GM23338 (cell line): ENCODE data around the gene AXIN1. TPM values are rescaled to one million over a fixed set of nuclear protein-coding genes. Genes with fewer than 3 reads are reported as not detected.

Experiments used
- ATAC-seq: fragments of 200-7000 bp; cut with Tn5 transposase; 3 replicates; pipeline ENCODE4 v1.9.1; 2020
- DNase-seq: peaks from one replicate; pipeline ENCODE4 v3.0.0-alpha.2; 2015; ENCODE audit warnings: low spot score
- H2AFZ ChIP-seq: fragments of 200-600 bp; sonication (generic); 2 replicates; pipeline ENCODE4 v1.8.0; 2016; ENCODE audit warnings: antibody characterized with exemption, mild to moderate bottlenecking, moderate library complexity
- H3F3A ChIP-seq: fragments of 200-600 bp; sonication (generic); replicated peaks from 2 replicates; pipeline ENCODE4 v1.8.0; 2017; ENCODE audit warnings: antibody characterized with exemption, mixed run types, low read depth
- H3K27ac ChIP-seq: fragments of 200-600 bp; sonication (generic); 2 replicates; pipeline ENCODE4 v1.6.1; 2016; ENCODE audit warnings: low read depth
- H3K27me3 ChIP-seq: fragments of 200-600 bp; sonication (generic); 2 replicates; pipeline ENCODE4 v1.8.0; 2016; ENCODE audit warnings: mild to moderate bottlenecking, mixed run types, moderate library complexity; ENCODE audit not compliant: insufficient read depth
- H3K36me3 ChIP-seq: fragments of 200-600 bp; sonication (generic); 2 replicates; pipeline ENCODE4 v1.8.0; 2016; ENCODE audit warnings: mild to moderate bottlenecking; ENCODE audit not compliant: insufficient read depth
- H3K4me1 ChIP-seq: fragments of 200-600 bp; sonication (generic); 2 replicates; pipeline ENCODE4 v1.8.0; 2016; ENCODE audit warnings: mild to moderate bottlenecking, moderate library complexity; ENCODE audit not compliant: insufficient read depth
- H3K4me2 ChIP-seq: fragments of 200-600 bp; sonication (generic); 2 replicates; pipeline ENCODE4 v1.7.1; 2017; ENCODE audit warnings: mixed run types
- H3K4me3 ChIP-seq: fragments of 200-600 bp; sonication (generic); 2 replicates; pipeline ENCODE4 v1.6.1; 2016; ENCODE audit warnings: mixed run types
- H3K79me2 ChIP-seq: fragments of 200-600 bp; sonication (generic); replicated peaks from 2 replicates; pipeline ENCODE4 v1.8.0; 2017; ENCODE audit warnings: mild to moderate bottlenecking; ENCODE audit not compliant: insufficient read depth
- H3K9me2 ChIP-seq: fragments of 200-600 bp; sonication (generic); 2 replicates; pipeline ENCODE4 v1.8.0; 2017; ENCODE audit not compliant: insufficient read depth
- H4K20me1 ChIP-seq: fragments of 200-600 bp; sonication (generic); replicated peaks from 2 replicates; pipeline ENCODE4 v1.8.0; 2017; ENCODE audit warnings: mild to moderate bottlenecking; ENCODE audit not compliant: insufficient read depth
- H3K27ac Mint-ChIP-seq: 2 replicates; pipeline ENCODE4 v1.8.0; 2020; ENCODE audit warnings: inconsistent platforms, mild to moderate bottlenecking, moderate library complexity, mixed read lengths
- H3K27me3 Mint-ChIP-seq: 3 replicates; pipeline ENCODE4 v1.8.0; 2022; ENCODE audit warnings: low read depth, mild to moderate bottlenecking, moderate library complexity, mixed read lengths, inconsistent platforms; ENCODE audit not compliant: insufficient read depth, poor library complexity
- H3K36me3 Mint-ChIP-seq: 3 replicates; pipeline ENCODE4 v1.8.0; 2021; ENCODE audit warnings: low read depth, mild to moderate bottlenecking, inconsistent platforms, moderate library complexity, mixed read lengths
- H3K4me1 Mint-ChIP-seq: 3 replicates; pipeline ENCODE4 v1.8.0; 2020; ENCODE audit warnings: mild to moderate bottlenecking, inconsistent platforms, mixed read lengths
- H3K4me3 Mint-ChIP-seq: 3 replicates; pipeline ENCODE4 v1.8.0; 2021; ENCODE audit warnings: moderate library complexity, mild to moderate bottlenecking, inconsistent platforms, mixed read lengths
- H3K9me3 Mint-ChIP-seq: 3 replicates; pipeline ENCODE4 v1.8.0; 2020; ENCODE audit warnings: moderate library complexity, mild to moderate bottlenecking, inconsistent platforms, mixed read lengths
- CREB1 ChIP-seq: fragments of 250-450 bp; sonication (Bioruptor Pico); IDR thresholded peaks from 2 replicates; pipeline ENCODE4 v1.5.0; 2020; ENCODE audit warnings: low read depth, mild to moderate bottlenecking, moderate library complexity
- EZH2 ChIP-seq: fragments of 200-600 bp; sonication (generic); IDR thresholded peaks from one replicate; pipeline ENCODE4 v1.8.0; 2017; ENCODE audit warnings: antibody characterized with exemption, mild to moderate bottlenecking, low read depth; ENCODE audit not compliant: unreplicated experiment
- EZH2phosphoT487 ChIP-seq: fragments of 200-600 bp; sonication (generic); IDR thresholded peaks from one replicate; pipeline ENCODE4 v1.8.1; 2018; ENCODE audit warnings: antibody characterized with exemption; ENCODE audit not compliant: unreplicated experiment
- NANOG ChIP-seq: IDR thresholded peaks from 2 replicates; pipeline ENCODE4 v1.6.1; 2016; ENCODE audit warnings: antibody characterized with exemption, borderline replicate concordance
- POLR2AphosphoS5 ChIP-seq: IDR thresholded peaks from 2 replicates; pipeline ENCODE4 v1.6.1; 2016; ENCODE audit warnings: antibody characterized with exemption, low read depth
- REST ChIP-seq: IDR thresholded peaks from one replicate; pipeline ENCODE4 v1.6.1; 2018; ENCODE audit warnings: antibody characterized with exemption; ENCODE audit not compliant: unreplicated experiment
- ZNF114 ChIP-seq: fragments of 250-450 bp; sonication (Bioruptor Pico); IDR thresholded peaks from 2 replicates; pipeline ENCODE4 v1.5.0; 2020; ENCODE audit warnings: mild to moderate bottlenecking, moderate library complexity
- ZNF331 ChIP-seq: fragments of 250-450 bp; sonication (Bioruptor Pico); IDR thresholded peaks from 2 replicates; pipeline ENCODE4 v1.5.0; 2020; ENCODE audit warnings: low read depth, mild to moderate bottlenecking, moderate library complexity
- polyA plus RNA-seq: library from polyadenylated mRNA; unstranded; fragments of >200 nt; fragmentation: Nextera tagmentation; extraction: Ambion mirVana; gene quantifications from 2 replicates; pipeline ENCODE4 v1.2.1, GENCODE V29; 2016
- total RNA-seq: library from RNA; depleted of rRNA; stranded (reverse); fragments of >200 nt; shearing (Covaris generic); gene quantifications from 2 replicates; pipeline ENCODE4 v1.2.3, GENCODE V29; 2014
- TF ChIP-seq, protein P1 (sequence below), 2 experiments: fragments of 200-600 bp in 1 of 2; sonication (generic) in 1 of 2; conservative IDR thresholded peaks; 2 replicates each; pipeline versions ENCODE4 v1.5.1 to v1.6.1; 2016 to 2017; ENCODE audit warnings: antibody characterized with exemption in 2 of 2, low read depth in 2 of 2, mild to moderate bottlenecking in 2 of 2, moderate library complexity in 1 of 2
- TF ChIP-seq, protein P2 (sequence below): fragments of 250-450 bp; sonication (Bioruptor Pico); IDR thresholded peaks from 2 replicates; pipeline ENCODE4 v1.5.0; 2020; ENCODE audit warnings: mild to moderate bottlenecking, moderate library complexity
- TF ChIP-seq, protein P3 (sequence below): IDR thresholded peaks from 2 replicates; pipeline ENCODE4 v1.6.1; 2016; ENCODE audit warnings: antibody characterized with exemption

Gene AXIN1
- total and polyA plus RNA-seq, 2 experiments from 2014 or later = 14.3 to 54.5 TPM

DNA sequence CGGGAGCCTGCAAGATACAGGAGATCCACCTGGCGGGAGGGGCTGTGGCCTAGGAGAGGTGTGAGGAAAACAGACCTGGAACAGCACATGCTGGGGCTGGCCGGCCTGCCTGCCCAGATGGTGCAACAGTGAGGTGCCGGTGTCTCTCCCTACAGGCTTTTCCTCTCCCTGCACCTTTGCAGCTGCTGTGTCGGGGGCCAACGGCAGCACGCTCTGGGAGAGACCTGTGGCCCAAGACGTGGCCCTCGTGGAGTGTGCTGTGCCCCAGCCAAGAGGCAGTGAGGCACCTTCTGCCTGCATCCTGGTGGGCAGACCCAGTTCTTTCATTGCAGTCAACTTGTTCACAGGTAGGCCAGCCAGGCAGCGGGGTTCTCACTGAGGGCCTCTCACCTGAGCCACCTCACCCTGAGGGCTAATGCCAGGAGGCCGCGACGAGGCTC lies 92.7 kb downstream of the AXIN1 start:
- H3K36me3 ChIP-seq = no peaks in the 10 kb centered on the region; the same call in 1 of the 2 replicates
- H3K27ac Mint-ChIP-seq = no peak overlapping the region
- no peak for ATAC-seq

More for the DNA sequence above, 92.7 kb downstream of the AXIN1 start:
- H3K4me3 Mint-ChIP-seq = no peak overlapping the region
- H3K4me1 ChIP-seq = no peaks in the 10 kb centered on the region
- H3F3A ChIP-seq = no peaks in the 10 kb centered on the region
- DNase-seq = no peak
- H3K79me2 ChIP-seq = no peaks in the 10 kb centered on the region
- H3K4me1 Mint-ChIP-seq = no peaks in the 10 kb centered on the region
- peaks cover 6% of the 10 kb centered on the region for H3K27me3 Mint-ChIP-seq
- no peak overlapping the region for H2AFZ ChIP-seq
- no peaks in the 10 kb centered on the region for H3K9me3 Mint-ChIP-seq
- H3K27ac ChIP-seq = no peak overlapping the region
- H3K9me2 ChIP-seq = no peaks in the 10 kb centered on the region
- H3K36me3 Mint-ChIP-seq = peaks cover 41% of the 10 kb centered on the region
- no peak for TF ChIP-seq REST
- TF ChIP-seq EZH2 = no peak
- TF ChIP-seq, protein P1, sequence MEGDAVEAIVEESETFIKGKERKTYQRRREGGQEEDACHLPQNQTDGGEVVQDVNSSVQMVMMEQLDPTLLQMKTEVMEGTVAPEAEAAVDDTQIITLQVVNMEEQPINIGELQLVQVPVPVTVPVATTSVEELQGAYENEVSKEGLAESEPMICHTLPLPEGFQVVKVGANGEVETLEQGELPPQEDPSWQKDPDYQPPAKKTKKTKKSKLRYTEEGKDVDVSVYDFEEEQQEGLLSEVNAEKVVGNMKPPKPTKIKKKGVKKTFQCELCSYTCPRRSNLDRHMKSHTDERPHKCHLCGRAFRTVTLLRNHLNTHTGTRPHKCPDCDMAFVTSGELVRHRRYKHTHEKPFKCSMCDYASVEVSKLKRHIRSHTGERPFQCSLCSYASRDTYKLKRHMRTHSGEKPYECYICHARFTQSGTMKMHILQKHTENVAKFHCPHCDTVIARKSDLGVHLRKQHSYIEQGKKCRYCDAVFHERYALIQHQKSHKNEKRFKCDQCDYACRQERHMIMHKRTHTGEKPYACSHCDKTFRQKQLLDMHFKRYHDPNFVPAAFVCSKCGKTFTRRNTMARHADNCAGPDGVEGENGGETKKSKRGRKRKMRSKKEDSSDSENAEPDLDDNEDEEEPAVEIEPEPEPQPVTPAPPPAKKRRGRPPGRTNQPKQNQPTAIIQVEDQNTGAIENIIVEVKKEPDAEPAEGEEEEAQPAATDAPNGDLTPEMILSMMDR (conservative IDR thresholded peaks at IDR 0.05; ENCODE audit: low read depth in 2 of 2) = no peak
- TF ChIP-seq POLR2AphosphoS5 = no peak
- no peak for TF ChIP-seq ZNF331 (CRISPR knock-in tag)
- TF ChIP-seq, protein P2, sequence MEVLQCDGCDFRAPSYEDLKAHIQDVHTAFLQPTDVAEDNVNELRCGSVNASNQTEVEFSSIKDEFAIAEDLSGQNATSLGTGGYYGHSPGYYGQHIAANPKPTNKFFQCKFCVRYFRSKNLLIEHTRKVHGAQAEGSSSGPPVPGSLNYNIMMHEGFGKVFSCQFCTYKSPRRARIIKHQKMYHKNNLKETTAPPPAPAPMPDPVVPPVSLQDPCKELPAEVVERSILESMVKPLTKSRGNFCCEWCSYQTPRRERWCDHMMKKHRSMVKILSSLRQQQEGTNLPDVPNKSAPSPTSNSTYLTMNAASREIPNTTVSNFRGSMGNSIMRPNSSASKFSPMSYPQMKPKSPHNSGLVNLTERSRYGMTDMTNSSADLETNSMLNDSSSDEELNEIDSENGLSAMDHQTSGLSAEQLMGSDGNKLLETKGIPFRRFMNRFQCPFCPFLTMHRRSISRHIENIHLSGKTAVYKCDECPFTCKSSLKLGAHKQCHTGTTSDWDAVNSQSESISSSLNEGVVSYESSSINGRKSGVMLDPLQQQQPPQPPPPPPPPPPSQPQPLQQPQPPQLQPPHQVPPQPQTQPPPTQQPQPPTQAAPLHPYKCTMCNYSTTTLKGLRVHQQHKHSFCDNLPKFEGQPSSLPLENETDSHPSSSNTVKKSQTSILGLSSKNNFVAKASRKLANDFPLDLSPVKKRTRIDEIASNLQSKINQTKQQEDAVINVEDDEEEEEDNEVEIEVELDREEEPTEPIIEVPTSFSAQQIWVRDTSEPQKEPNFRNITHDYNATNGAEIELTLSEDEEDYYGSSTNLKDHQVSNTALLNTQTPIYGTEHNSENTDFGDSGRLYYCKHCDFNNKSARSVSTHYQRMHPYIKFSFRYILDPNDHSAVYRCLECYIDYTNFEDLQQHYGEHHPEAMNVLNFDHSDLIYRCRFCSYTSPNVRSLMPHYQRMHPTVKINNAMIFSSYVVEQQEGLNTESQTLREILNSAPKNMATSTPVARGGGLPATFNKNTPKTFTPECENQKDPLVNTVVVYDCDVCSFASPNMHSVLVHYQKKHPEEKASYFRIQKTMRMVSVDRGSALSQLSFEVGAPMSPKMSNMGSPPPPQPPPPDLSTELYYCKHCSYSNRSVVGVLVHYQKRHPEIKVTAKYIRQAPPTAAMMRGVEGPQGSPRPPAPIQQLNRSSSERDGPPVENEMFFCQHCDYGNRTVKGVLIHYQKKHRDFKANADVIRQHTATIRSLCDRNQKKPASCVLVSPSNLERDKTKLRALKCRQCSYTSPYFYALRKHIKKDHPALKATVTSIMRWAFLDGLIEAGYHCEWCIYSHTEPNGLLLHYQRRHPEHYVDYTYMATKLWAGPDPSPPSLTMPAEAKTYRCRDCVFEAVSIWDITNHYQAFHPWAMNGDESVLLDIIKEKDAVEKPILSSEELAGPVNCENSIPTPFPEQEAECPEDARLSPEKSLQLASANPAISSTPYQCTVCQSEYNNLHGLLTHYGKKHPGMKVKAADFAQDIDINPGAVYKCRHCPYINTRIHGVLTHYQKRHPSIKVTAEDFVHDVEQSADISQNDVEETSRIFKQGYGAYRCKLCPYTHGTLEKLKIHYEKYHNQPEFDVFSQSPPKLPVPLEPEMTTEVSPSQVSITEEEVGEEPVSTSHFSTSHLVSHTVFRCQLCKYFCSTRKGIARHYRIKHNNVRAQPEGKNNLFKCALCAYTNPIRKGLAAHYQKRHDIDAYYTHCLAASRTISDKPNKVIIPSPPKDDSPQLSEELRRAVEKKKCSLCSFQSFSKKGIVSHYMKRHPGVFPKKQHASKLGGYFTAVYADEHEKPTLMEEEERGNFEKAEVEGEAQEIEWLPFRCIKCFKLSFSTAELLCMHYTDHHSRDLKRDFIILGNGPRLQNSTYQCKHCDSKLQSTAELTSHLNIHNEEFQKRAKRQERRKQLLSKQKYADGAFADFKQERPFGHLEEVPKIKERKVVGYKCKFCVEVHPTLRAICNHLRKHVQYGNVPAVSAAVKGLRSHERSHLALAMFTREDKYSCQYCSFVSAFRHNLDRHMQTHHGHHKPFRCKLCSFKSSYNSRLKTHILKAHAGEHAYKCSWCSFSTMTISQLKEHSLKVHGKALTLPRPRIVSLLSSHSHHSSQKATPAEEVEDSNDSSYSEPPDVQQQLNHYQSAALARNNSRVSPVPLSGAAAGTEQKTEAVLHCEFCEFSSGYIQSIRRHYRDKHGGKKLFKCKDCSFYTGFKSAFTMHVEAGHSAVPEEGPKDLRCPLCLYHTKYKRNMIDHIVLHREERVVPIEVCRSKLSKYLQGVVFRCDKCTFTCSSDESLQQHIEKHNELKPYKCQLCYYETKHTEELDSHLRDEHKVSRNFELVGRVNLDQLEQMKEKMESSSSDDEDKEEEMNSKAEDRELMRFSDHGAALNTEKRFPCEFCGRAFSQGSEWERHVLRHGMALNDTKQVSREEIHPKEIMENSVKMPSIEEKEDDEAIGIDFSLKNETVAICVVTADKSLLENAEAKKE (CRISPR knock-in tag) = no peak
- TF ChIP-seq NANOG = no peak
- TF ChIP-seq CREB1 (CRISPR knock-in tag) = no peak
- TF ChIP-seq, protein P3, sequence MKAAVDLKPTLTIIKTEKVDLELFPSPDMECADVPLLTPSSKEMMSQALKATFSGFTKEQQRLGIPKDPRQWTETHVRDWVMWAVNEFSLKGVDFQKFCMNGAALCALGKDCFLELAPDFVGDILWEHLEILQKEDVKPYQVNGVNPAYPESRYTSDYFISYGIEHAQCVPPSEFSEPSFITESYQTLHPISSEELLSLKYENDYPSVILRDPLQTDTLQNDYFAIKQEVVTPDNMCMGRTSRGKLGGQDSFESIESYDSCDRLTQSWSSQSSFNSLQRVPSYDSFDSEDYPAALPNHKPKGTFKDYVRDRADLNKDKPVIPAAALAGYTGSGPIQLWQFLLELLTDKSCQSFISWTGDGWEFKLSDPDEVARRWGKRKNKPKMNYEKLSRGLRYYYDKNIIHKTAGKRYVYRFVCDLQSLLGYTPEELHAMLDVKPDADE = no peak
- no peak for TF ChIP-seq ZNF114 (CRISPR knock-in tag)
- no peak for TF ChIP-seq EZH2phosphoT487
- H4K20me1 ChIP-seq = no peaks in the 10 kb centered on the region; the same call in 1 of the 2 replicates
- no peaks in the 10 kb centered on the region for H3K27me3 ChIP-seq
- no peak overlapping the region for H3K4me2 ChIP-seq
- no peak overlapping the region for H3K4me3 ChIP-seq
